Activated naive CD8-positive, alpha-beta T cell treated with anti-CD3 and anti-CD28 coated beads for 36 hours (primary cell): ENCODE data around the gene CASP7. TPM values are rescaled to one million over a fixed set of nuclear protein-coding genes. Genes with fewer than 3 reads are reported as not detected.
"Not testable (repeated sequence)": the region's sequence is repeated elsewhere in the genome, so short reads cannot be mapped to it uniquely, and the experiment has no call there.

ENCODE experiments used
- DNase-seq: peaks from one replicate; pipeline ENCODE4 v3.0.0; 2021
- H3K27ac Mint-ChIP-seq: one replicate; pipeline ENCODE4 v1.8.0; 2022; ENCODE audit warnings: mild to moderate bottlenecking, moderate library complexity, mixed read lengths
- H3K27me3 Mint-ChIP-seq: one replicate; pipeline ENCODE4 v1.8.0; 2022; ENCODE audit warnings: mild to moderate bottlenecking, mixed read lengths
- H3K36me3 Mint-ChIP-seq: one replicate; pipeline ENCODE4 v1.8.0; 2021; ENCODE audit warnings: mild to moderate bottlenecking, mixed read lengths
- H3K4me1 Mint-ChIP-seq: one replicate; pipeline ENCODE4 v1.8.0; 2021; ENCODE audit warnings: mixed read lengths
- H3K4me3 Mint-ChIP-seq: one replicate; pipeline ENCODE4 v1.8.0; 2022; ENCODE audit warnings: mild to moderate bottlenecking, moderate library complexity, mixed read lengths
- H3K9me3 Mint-ChIP-seq: one replicate; pipeline ENCODE4 v1.8.0; 2022; ENCODE audit warnings: mixed read lengths
- total RNA-seq, 2 experiments: library from RNA; stranded (reverse); gene quantifications; one replicate each; pipeline ENCODE4 v1.2.3, GENCODE V29; 2021

CASP7 gene
- total RNA-seq, 2 experiments from 2014 or later, result 37.1 to 38.6 TPM

- no peaks in the 10 kb centered on the region for H3K4me1 Mint-ChIP-seq
- H3K4me3 Mint-ChIP-seq, result no peak overlapping the region
- peaks cover 13% of the 10 kb centered on the region for H3K27me3 Mint-ChIP-seq
- no peaks in the 10 kb centered on the region for H3K9me3 Mint-ChIP-seq
- DNase-seq, result no peak
- H3K27ac Mint-ChIP-seq, result no peak overlapping the region
- no peaks in the 10 kb centered on the region for H3K36me3 Mint-ChIP-seq
Measured at GRCh38 chr10:113746217-113746957, 66.7 kb downstream of the CASP7 start.

GRCh38 chr10:113751181-113751732 lies 71.5 kb downstream of the CASP7 start, which contains the start of gene PLEKHS1:
PLEKHS1 (plus strand) TSS chr10:113751682; CDS start chr10:113755278, 3,596 bp downstream.
- no peaks in the 10 kb centered on the region for H3K36me3 Mint-ChIP-seq
- no peak within 1 kb of the TSS for H3K27ac Mint-ChIP-seq
- H3K4me1 Mint-ChIP-seq, result no peaks in the 10 kb centered on the region
- DNase-seq, result no peak
- H3K9me3 Mint-ChIP-seq, result no peaks in the 10 kb centered on the region
- peaks cover 12% of the 10 kb centered on the region for H3K27me3 Mint-ChIP-seq
- H3K4me3 Mint-ChIP-seq, result no peak within 1 kb of the TSS

GRCh38 chr10:113752553-113752952 lies 72.8 kb downstream of the CASP7 start:
- Mint-ChIP-seq H3K9me3 (no peaks in the 10 kb centered on the region), H3K4me3 (no peak overlapping the region), H3K27me3 (peaks cover 12% of the 10 kb centered on the region), H3K4me1 (no peaks in the 10 kb centered on the region), H3K27ac (no peak overlapping the region), H3K36me3 (no peaks in the 10 kb centered on the region)
- no peak for DNase-seq

GRCh38 chr10:113753020-113753692 lies 73.4 kb downstream of the CASP7 start:
- H3K4me3 Mint-ChIP-seq, result no peak overlapping the region

GRCh38 chr10:113754125-113754524 lies 74.4 kb downstream of the CASP7 start:
- no peak overlapping the region for H3K4me3 Mint-ChIP-seq
- H3K27me3 Mint-ChIP-seq, result peaks cover 12% of the 10 kb centered on the region
- no peak overlapping the region for H3K27ac Mint-ChIP-seq
- DNase-seq, result no peak
- H3K36me3 Mint-ChIP-seq, result no peaks in the 10 kb centered on the region
- H3K4me1 Mint-ChIP-seq, result no peaks in the 10 kb centered on the region
- no peaks in the 10 kb centered on the region for H3K9me3 Mint-ChIP-seq

More at GRCh38 chr10:113753020-113753692, 73.4 kb downstream of the CASP7 start:
- no peaks in the 10 kb centered on the region for H3K4me1 Mint-ChIP-seq
- H3K27me3 Mint-ChIP-seq, result peaks cover 12% of the 10 kb centered on the region
- H3K9me3 Mint-ChIP-seq, result no peaks in the 10 kb centered on the region
- no peaks in the 10 kb centered on the region for H3K36me3 Mint-ChIP-seq
- DNase-seq, result no peak
- H3K27ac Mint-ChIP-seq, result no peak overlapping the region

GRCh38 chr10:113754768-113755167 lies 75.1 kb downstream of the CASP7 start:
- Mint-ChIP-seq H3K4me3 (no peak overlapping the region), H3K36me3 (no peaks in the 10 kb centered on the region), H3K27me3 (peaks cover 12% of the 10 kb centered on the region), H3K27ac (no peak overlapping the region), H3K4me1 (no peaks in the 10 kb centered on the region), H3K9me3 (no peaks in the 10 kb centered on the region)
- DNase-seq, result no peak

- Mint-ChIP-seq H3K36me3 (no peaks in the 10 kb centered on the region), H3K27me3 (peaks cover 12% of the 10 kb centered on the region), H3K9me3 (no peaks in the 10 kb centered on the region), H3K4me3 (no peak overlapping the region), H3K27ac (no peak overlapping the region), H3K4me1 (no peaks in the 10 kb centered on the region)
- DNase-seq, result no peak
Measured at GRCh38 chr10:113756940-113757543, 77.3 kb downstream of the CASP7 start.

GRCh38 chr10:113762083-113762482 lies 82.4 kb downstream of the CASP7 start:
- Mint-ChIP-seq H3K27ac (no peak overlapping the region), H3K36me3 (no peaks in the 10 kb centered on the region), H3K27me3 (peaks cover 3% of the 10 kb centered on the region), H3K9me3 (peaks cover 7% of the 10 kb centered on the region), H3K4me3 (no peak overlapping the region), H3K4me1 (no peaks in the 10 kb centered on the region)
- DNase-seq, result no peak

GRCh38 chr10:113764582-113764981 lies 84.9 kb downstream of the CASP7 start:
- H3K4me1 Mint-ChIP-seq, result no peaks in the 10 kb centered on the region
- DNase-seq, result no peak
- H3K9me3 Mint-ChIP-seq, result peaks cover 7% of the 10 kb centered on the region
- H3K36me3 Mint-ChIP-seq, result no peaks in the 10 kb centered on the region
- no peak overlapping the region for H3K27ac Mint-ChIP-seq
- peaks cover 7% of the 10 kb centered on the region for H3K27me3 Mint-ChIP-seq
- H3K4me3 Mint-ChIP-seq, result no peak overlapping the region

GRCh38 chr10:113765910-113766309 lies 86.2 kb downstream of the CASP7 start:
- H3K27me3 Mint-ChIP-seq, result peaks cover 17% of the 10 kb centered on the region
- no peak overlapping the region for H3K4me3 Mint-ChIP-seq

GRCh38 chr10:113767222-113767621 lies 87.5 kb downstream of the CASP7 start:
- no peak overlapping the region for H3K4me3 Mint-ChIP-seq
- no peak for DNase-seq
- H3K4me1 Mint-ChIP-seq, result no peaks in the 10 kb centered on the region
- H3K27ac Mint-ChIP-seq, result no peak overlapping the region
- peaks cover 7% of the 10 kb centered on the region for H3K9me3 Mint-ChIP-seq
- no peaks in the 10 kb centered on the region for H3K36me3 Mint-ChIP-seq
- peaks cover 23% of the 10 kb centered on the region for H3K27me3 Mint-ChIP-seq

More at GRCh38 chr10:113765910-113766309, 86.2 kb downstream of the CASP7 start:
- Mint-ChIP-seq H3K27ac (no peak overlapping the region), H3K4me1 (no peaks in the 10 kb centered on the region), H3K36me3 (no peaks in the 10 kb centered on the region), H3K9me3 (peaks cover 7% of the 10 kb centered on the region)
- DNase-seq, result no peak

- no peaks in the 10 kb centered on the region for H3K9me3 Mint-ChIP-seq
- no peaks in the 10 kb centered on the region for H3K36me3 Mint-ChIP-seq
- no peak for DNase-seq
- no peak overlapping the region for H3K4me3 Mint-ChIP-seq
- H3K27me3 Mint-ChIP-seq, result peaks cover 24% of the 10 kb centered on the region
- no peak overlapping the region for H3K27ac Mint-ChIP-seq
- H3K4me1 Mint-ChIP-seq, result no peaks in the 10 kb centered on the region
Measured at GRCh38 chr10:113770346-113770745, 90.6 kb downstream of the CASP7 start.

GRCh38 chr10:113771131-113771530 lies 91.4 kb downstream of the CASP7 start:
- H3K9me3 Mint-ChIP-seq, H3K27ac Mint-ChIP-seq, H3K4me1 Mint-ChIP-seq, H3K4me3 Mint-ChIP-seq, H3K36me3 Mint-ChIP-seq, DNase-seq: not testable (repeated sequence)
- peaks cover 21% of the 10 kb centered on the region for H3K27me3 Mint-ChIP-seq

GRCh38 chr10:113775686-113776294 lies 96.1 kb downstream of the CASP7 start:
- H3K36me3 Mint-ChIP-seq, result no peaks in the 10 kb centered on the region
- no peak for DNase-seq
- H3K4me3 Mint-ChIP-seq, result no peak overlapping the region
- H3K9me3 Mint-ChIP-seq, result no peaks in the 10 kb centered on the region
- no peaks in the 10 kb centered on the region for H3K4me1 Mint-ChIP-seq
- H3K27ac Mint-ChIP-seq, result no peak overlapping the region
- peaks cover 17% of the 10 kb centered on the region for H3K27me3 Mint-ChIP-seq

GRCh38 chr10:113776553-113776952 lies 96.8 kb downstream of the CASP7 start:
- no peak for DNase-seq
- H3K4me3 Mint-ChIP-seq, result no peak overlapping the region
- no peak overlapping the region for H3K27ac Mint-ChIP-seq
- H3K27me3 Mint-ChIP-seq, result peaks cover 14% of the 10 kb centered on the region
- H3K36me3 Mint-ChIP-seq, result no peaks in the 10 kb centered on the region
- H3K4me1 Mint-ChIP-seq, result no peaks in the 10 kb centered on the region
- no peaks in the 10 kb centered on the region for H3K9me3 Mint-ChIP-seq
